Vagina (tissue), 2 donors: Measurements from ENCODE around the gene SLC12A4. TPM values are rescaled to one million over a fixed set of nuclear protein-coding genes. Genes with fewer than 3 reads are reported as not detected.

Source experiments
- DNase-seq, 2 donors: peaks; one replicate each; pipeline ENCODE4 v3.0.0-alpha.2; 2017; ENCODE audit errors: extremely low spot score in 2 of 2
- H3K27ac ChIP-seq: fragments of 200-600 bp; sonication (generic); one replicate; pipeline ENCODE4 v1.5.1; 2019
- H3K27me3 ChIP-seq: fragments of 200-600 bp; sonication (generic); one replicate; pipeline ENCODE4 v1.5.1; 2019
- H3K36me3 ChIP-seq, 2 donors: fragments of 200-600 bp; sonication (generic); one replicate each; pipeline ENCODE4 v1.5.1; 2017 to 2019
- H3K4me1 ChIP-seq: fragments of 200-600 bp; sonication (generic); one replicate; pipeline ENCODE4 v1.5.1; 2019
- H3K4me3 ChIP-seq, 2 donors: fragments of 200-600 bp; sonication (generic); 1 replicate in 1 of 2; 2 replicates in 1 of 2; pipeline ENCODE4 v1.5.1; 2016 to 2019
- H3K9me3 ChIP-seq: fragments of 200-600 bp; sonication (generic); one replicate; pipeline ENCODE4 v1.5.1; 2019
- CTCF ChIP-seq, 3 experiments: fragments of 450-650 bp in 2 of 3; fragments of 200-600 bp in 1 of 3; sonication (generic) in 1 of 3; IDR thresholded peaks; one replicate each; pipeline ENCODE4 v1.5.1; 2017 to 2019; ENCODE audit warnings: antibody characterized with exemption in 3 of 3, mild to moderate bottlenecking in 2 of 3, moderate library complexity in 2 of 3
- POLR2A ChIP-seq, 2 donors: fragments of 450-650 bp; IDR thresholded peaks; one replicate each; pipeline ENCODE4 v1.6.1; 2017; ENCODE audit warnings: antibody characterized with exemption in 2 of 2, mild to moderate bottlenecking in 2 of 2, moderate library complexity in 2 of 2
- POLR2AphosphoS5 ChIP-seq, 2 donors: sonication (generic); formaldehyde crosslinking; IDR thresholded peaks; one replicate each; pipeline ENCODE4 v1.9.0; 2017; ENCODE audit warnings: antibody characterized with exemption in 2 of 2, mild to moderate bottlenecking in 2 of 2, low read depth in 1 of 2; ENCODE audit not compliant: insufficient read depth in 1 of 2
- intact Hi-C: fragments of 100-400 bp; cut with DNase I; formaldehyde crosslinking; loops from one replicate; pipeline ENCODE4 v1.15.1; 2023
- total RNA-seq: library from RNA; depleted of rRNA; stranded (reverse); fragments of >200 nt; gene quantifications from one replicate; pipeline ENCODE4 v1.2.3, GENCODE V29; 2016

Gene SLC12A4
- total RNA-seq, 1 donor from 2014 or later: 43.2 TPM

GRCh38 chr16:67950335-67950843 is 18.0 kb downstream of the SLC12A4 start:
- H3K4me3 ChIP-seq: no peak overlapping the region
- peaks cover 23% of the 10 kb centered on the region for H3K4me1 ChIP-seq
- H3K27me3 ChIP-seq: no peaks in the 10 kb centered on the region
- H3K36me3 ChIP-seq: peaks cover 0 to 80% of the 10 kb centered on the region in 2 donors
- no peak for TF ChIP-seq POLR2AphosphoS5 (IDR thresholded peaks at IDR 0.05; ENCODE audit: insufficient read depth in 1 of 2, low read depth in 1 of 2)
- no peak for TF ChIP-seq CTCF (IDR thresholded peaks at IDR 0.05)
- DNase-seq: no peak
- intact Hi-C loops: no loop called here
- H3K27ac ChIP-seq: no peak overlapping the region
- H3K9me3 ChIP-seq: no peaks in the 10 kb centered on the region

- intact Hi-C loops: no loop called here
- TF ChIP-seq CTCF (IDR thresholded peaks at IDR 0.05) (no peak), POLR2A (IDR thresholded peaks at IDR 0.05) (no peak), POLR2AphosphoS5 (IDR thresholded peaks at IDR 0.05; ENCODE audit: insufficient read depth in 1 of 2, low read depth in 1 of 2) (no peak)
- Histone ChIP-seq H3K27me3 (no peaks in the 10 kb centered on the region), H3K27ac (no peak overlapping the region), H3K9me3 (no peaks in the 10 kb centered on the region), H3K36me3 (peaks cover 0 to 80% of the 10 kb centered on the region in 2 donors), H3K4me3 (no peak overlapping the region), H3K4me1 (peaks cover 31% of the 10 kb centered on the region)
- DNase-seq: no peak
Measured at GRCh38 chr16:67949645-67950044, 18.8 kb downstream of the SLC12A4 start.

GRCh38 chr16:67948015-67948414 is 20.4 kb downstream of the SLC12A4 start:
- H3K27ac ChIP-seq: no peak overlapping the region
- no peaks in the 10 kb centered on the region for H3K9me3 ChIP-seq
- TF ChIP-seq POLR2AphosphoS5 (IDR thresholded peaks at IDR 0.05; ENCODE audit: insufficient read depth in 1 of 2, low read depth in 1 of 2): no peak
- TF ChIP-seq CTCF (IDR thresholded peaks at IDR 0.05): no peak
- TF ChIP-seq POLR2A (IDR thresholded peaks at IDR 0.05): no peak
- H3K4me1 ChIP-seq: peaks cover 47% of the 10 kb centered on the region
- peaks cover 0 to 71% of the 10 kb centered on the region in 2 donors for H3K36me3 ChIP-seq
- no peak for DNase-seq
- intact Hi-C loops: no loop called here
- H3K27me3 ChIP-seq: no peaks in the 10 kb centered on the region
- H3K4me3 ChIP-seq: no peak overlapping the region

- intact Hi-C loops: no loop called here
- H3K36me3 ChIP-seq: peaks cover 0 to 70% of the 10 kb centered on the region in 2 donors
- H3K9me3 ChIP-seq: no peaks in the 10 kb centered on the region
- peaks cover 50% of the 10 kb centered on the region for H3K4me1 ChIP-seq
- TF ChIP-seq CTCF (IDR thresholded peaks at IDR 0.05) (no peak), POLR2AphosphoS5 (IDR thresholded peaks at IDR 0.05; ENCODE audit: insufficient read depth in 1 of 2, low read depth in 1 of 2) (no peak), POLR2A (IDR thresholded peaks at IDR 0.05) (no peak)
- H3K27me3 ChIP-seq: no peaks in the 10 kb centered on the region
- H3K4me3 ChIP-seq: no peak overlapping the region
- no peak overlapping the region for H3K27ac ChIP-seq
- no peak for DNase-seq
Measured at GRCh38 chr16:67946966-67947558, 21.4 kb downstream of the SLC12A4 start.

- DNase-seq: no peak
- intact Hi-C loops: no loop called here
- no peak for TF ChIP-seq POLR2A (IDR thresholded peaks at IDR 0.05)
- TF ChIP-seq POLR2AphosphoS5 (IDR thresholded peaks at IDR 0.05; ENCODE audit: insufficient read depth in 1 of 2, low read depth in 1 of 2): no peak
- no peak for TF ChIP-seq CTCF (IDR thresholded peaks at IDR 0.05)
- Histone ChIP-seq H3K27ac (no peak overlapping the region), H3K4me1 (peaks cover 41% of the 10 kb centered on the region), H3K4me3 (no peak overlapping the region), H3K36me3 (peaks cover 0 to 61% of the 10 kb centered on the region in 2 donors), H3K9me3 (no peaks in the 10 kb centered on the region), H3K27me3 (no peaks in the 10 kb centered on the region)
Measured at GRCh38 chr16:67946128-67946569, 22.3 kb downstream of the SLC12A4 start.
